Neural cell (in vitro differentiated cells): Measurements from ENCODE around the gene RAPGEF3. TPM values are rescaled to one million over a fixed set of nuclear protein-coding genes. Genes with fewer than 3 reads are reported as not detected.

Experiments
- H2AFZ ChIP-seq: fragments of 200-600, 300-800 bp; sonication (generic), shearing (Covaris generic); 2 replicates; pipeline ENCODE4 v1.6.0; 2014; ENCODE audit warnings: low read depth, mild to moderate bottlenecking, antibody characterized with exemption, low read length, moderate library complexity
- H3F3A ChIP-seq: fragments of 200-600 bp; shearing (Covaris generic); 2 replicates; pipeline ENCODE4 v1.6.1; 2016; ENCODE audit warnings: mild to moderate bottlenecking, moderate library complexity, mixed read lengths, antibody characterized with exemption, low read length; ENCODE audit not compliant: insufficient read depth, poor library complexity, severe bottlenecking
- H3K27ac ChIP-seq: fragments of 200-600, 300-800 bp; sonication (generic), shearing (Covaris generic); 2 replicates; pipeline ENCODE4 v1.5.1; 2014; ENCODE audit warnings: mild to moderate bottlenecking, low read length, moderate library complexity
- H3K27me3 ChIP-seq: fragments of 300-800, 200-600 bp; sonication (generic), shearing (Covaris generic); 2 replicates; pipeline ENCODE4 v1.6.0; 2014; ENCODE audit warnings: mild to moderate bottlenecking, low read depth, low read length, moderate library complexity; ENCODE audit not compliant: insufficient read depth
- H3K36me3 ChIP-seq: fragments of 300-800, 200-600 bp; sonication (generic), shearing (Covaris generic); 2 replicates; pipeline ENCODE4 v1.5.1; 2014; ENCODE audit warnings: mild to moderate bottlenecking, antibody characterized with exemption, low read length, moderate library complexity; ENCODE audit not compliant: insufficient read depth
- H3K4me2 ChIP-seq: fragments of 300-800, 200-600 bp; sonication (generic), shearing (Covaris generic); 2 replicates; pipeline ENCODE4 v1.6.0; 2014; ENCODE audit warnings: mild to moderate bottlenecking, low read length
- H3K4me3 ChIP-seq: fragments of 300-800, 200-600 bp; sonication (generic), shearing (Covaris generic); 2 replicates; pipeline ENCODE4 v1.5.1; 2014; ENCODE audit warnings: mild to moderate bottlenecking, low read length, moderate library complexity
- H3K79me2 ChIP-seq: fragments of 200-600 bp; shearing (Covaris generic); replicated peaks from 2 replicates; pipeline ENCODE4 v1.6.0; 2014; ENCODE audit warnings: mild to moderate bottlenecking, low read length, moderate library complexity; ENCODE audit not compliant: insufficient read depth
- H3K9ac ChIP-seq: fragments of 300-800, 200-600 bp; sonication (generic), shearing (Covaris generic); 2 replicates; pipeline ENCODE4 v1.6.1; 2016; ENCODE audit warnings: mild to moderate bottlenecking, low read length, mixed read lengths
- H3K9me2 ChIP-seq: fragments of 200-600 bp; shearing (Covaris generic); 2 replicates; pipeline ENCODE4 v1.6.1; 2016; ENCODE audit warnings: mild to moderate bottlenecking, low read length, mixed read lengths; ENCODE audit not compliant: insufficient read depth
- H3K9me3 ChIP-seq: fragments of 200-600, 300-800 bp; sonication (generic), shearing (Covaris generic); 2 replicates; pipeline ENCODE4 v1.6.1; 2016; ENCODE audit warnings: mild to moderate bottlenecking, mixed run types, low read length, moderate library complexity, mixed read lengths
- H4K20me1 ChIP-seq: fragments of 200-600 bp; shearing (Covaris generic); 2 replicates; pipeline ENCODE4 v1.6.1; 2016; ENCODE audit warnings: mild to moderate bottlenecking, mixed run types; ENCODE audit not compliant: insufficient read depth
- CTCF ChIP-seq: fragments of 450-650 bp; IDR thresholded peaks from 2 replicates; pipeline ENCODE4 v1.5.1; 2014; ENCODE audit warnings: antibody characterized with exemption, mild to moderate bottlenecking, moderate library complexity; ENCODE audit not compliant: poor library complexity, severe bottlenecking
- EP300 ChIP-seq: fragments of 450-650 bp; conservative IDR thresholded peaks from 2 replicates; pipeline ENCODE4 v1.6.1; 2014; ENCODE audit warnings: antibody characterized with exemption, mild to moderate bottlenecking, moderate library complexity; ENCODE audit not compliant: poor library complexity, severe bottlenecking
- EZH2 ChIP-seq: fragments of 200-600, 300-800 bp; shearing (Covaris generic), sonication (generic); IDR thresholded peaks from 2 replicates; pipeline ENCODE4 v1.6.1; 2014; ENCODE audit warnings: antibody characterized with exemption, low read length, borderline replicate concordance, mild to moderate bottlenecking; ENCODE audit not compliant: insufficient read depth, poor library complexity, severe bottlenecking
- MXI1 ChIP-seq: fragments of 450-650 bp; conservative IDR thresholded peaks from 2 replicates; pipeline ENCODE4 v1.6.1; 2014; ENCODE audit warnings: antibody characterized with exemption, mild to moderate bottlenecking; ENCODE audit not compliant: poor library complexity, severe bottlenecking
- POLR2AphosphoS5 ChIP-seq: IDR thresholded peaks from 2 replicates; pipeline ENCODE4 v1.6.1; 2012
- RAD21 ChIP-seq: fragments of 450-650 bp; conservative IDR thresholded peaks from 2 replicates; pipeline ENCODE4 v1.6.1; 2014; ENCODE audit warnings: antibody characterized with exemption, mild to moderate bottlenecking, moderate library complexity
- REST ChIP-seq: IDR thresholded peaks from 2 replicates; pipeline ENCODE4 v1.6.1; 2012; ENCODE audit warnings: borderline replicate concordance
- SMC3 ChIP-seq: fragments of 450-650 bp; conservative IDR thresholded peaks from 2 replicates; pipeline ENCODE4 v1.6.1; 2014; ENCODE audit warnings: antibody characterized with exemption, mild to moderate bottlenecking, moderate library complexity; ENCODE audit not compliant: poor library complexity
- TAF1 ChIP-seq: IDR thresholded peaks from 2 replicates; pipeline ENCODE4 v1.6.1; 2012; ENCODE audit warnings: low read depth
- polyA plus RNA-seq: library from polyadenylated mRNA; depleted of rRNA; stranded (reverse); fragments of >200 nt; gene quantifications from 2 replicates; pipeline ENCODE4 v1.2.3, GENCODE V29; 2014

The RAPGEF3 gene
- polyA plus RNA-seq, 1 donor from 2014 or later = 1.5 TPM

GRCh38 chr12:47752121-47752520 lies 6.6 kb downstream of the RAPGEF3 start:
- Histone ChIP-seq H3K36me3 (no peaks in the 10 kb centered on the region), H3K27ac (no peak overlapping the region), H3K4me3 (no peak overlapping the region), H3K9me3 (no peaks in the 10 kb centered on the region), H3K27me3 (no peaks in the 10 kb centered on the region), H3K9me2 (no peaks in the 10 kb centered on the region), H2AFZ (no peak overlapping the region), H3K79me2 (no peaks in the 10 kb centered on the region), H3K4me2 (no peak overlapping the region), H3K9ac (no peak overlapping the region), H3F3A (no peaks in the 10 kb centered on the region), H4K20me1 (no peaks in the 10 kb centered on the region)
- TF ChIP-seq SMC3 = no peak

- Histone ChIP-seq H3K36me3 (no peaks in the 10 kb centered on the region), H2AFZ (no peak overlapping the region), H3K9me3 (no peaks in the 10 kb centered on the region), H3K9ac (no peak overlapping the region), H3K27ac (no peak overlapping the region), H3K4me3 (no peak overlapping the region), H3K79me2 (no peaks in the 10 kb centered on the region), H3K9me2 (no peaks in the 10 kb centered on the region), H3F3A (no peaks in the 10 kb centered on the region), H3K4me2 (no peak overlapping the region), H3K27me3 (no peaks in the 10 kb centered on the region), H4K20me1 (no peaks in the 10 kb centered on the region)
- TF ChIP-seq MXI1 (no peak), EP300 (no peak), CTCF (no peak), RAD21 (no peak), TAF1 (no peak), REST (no peak), SMC3 (no peak), EZH2 (no peak)
These were observed 7.1 kb downstream of the RAPGEF3 start for GRCh38 chr12:47751561-47751960.

- Histone ChIP-seq H3K27me3 (no peaks in the 10 kb centered on the region), H3K9me2 (no peaks in the 10 kb centered on the region), H3F3A (no peaks in the 10 kb centered on the region), H3K36me3 (no peaks in the 10 kb centered on the region), H3K9ac (no peak overlapping the region), H3K27ac (no peak overlapping the region), H2AFZ (no peak overlapping the region), H3K4me2 (no peak overlapping the region), H4K20me1 (no peaks in the 10 kb centered on the region), H3K9me3 (no peaks in the 10 kb centered on the region), H3K79me2 (no peaks in the 10 kb centered on the region), H3K4me3 (no peak overlapping the region)
- TF ChIP-seq RAD21 (no peak), EZH2 (no peak), POLR2AphosphoS5 (no peak), REST (no peak), SMC3 (no peak), CTCF (no peak), TAF1 (no peak), MXI1 (no peak), EP300 (no peak)
These were observed 7.7 kb downstream of the RAPGEF3 start for GRCh38 chr12:47750916-47751470.
